ENCODE data around the gene RBFOX2.

- TF ChIP-seq CTCF (IDR thresholded peaks at IDR 0.05), result no peak
- TF ChIP-seq POLR2A (IDR thresholded peaks at IDR 0.05), result no peak
- no peak for TF ChIP-seq EP300 (IDR thresholded peaks at IDR 0.05)
These were observed 40.7 kb upstream of the RBFOX2 start for GRCh38 chr22:36069368-36069767.

Measured in tibial nerve (tissue), 4 donors.